ENCODE data around the gene B4GALT6.
"Not testable (repeated sequence)": the region's sequence is repeated elsewhere in the genome, so short reads cannot be mapped to it uniquely, and the experiment has no call there.

The B4GALT6 gene, protein sequence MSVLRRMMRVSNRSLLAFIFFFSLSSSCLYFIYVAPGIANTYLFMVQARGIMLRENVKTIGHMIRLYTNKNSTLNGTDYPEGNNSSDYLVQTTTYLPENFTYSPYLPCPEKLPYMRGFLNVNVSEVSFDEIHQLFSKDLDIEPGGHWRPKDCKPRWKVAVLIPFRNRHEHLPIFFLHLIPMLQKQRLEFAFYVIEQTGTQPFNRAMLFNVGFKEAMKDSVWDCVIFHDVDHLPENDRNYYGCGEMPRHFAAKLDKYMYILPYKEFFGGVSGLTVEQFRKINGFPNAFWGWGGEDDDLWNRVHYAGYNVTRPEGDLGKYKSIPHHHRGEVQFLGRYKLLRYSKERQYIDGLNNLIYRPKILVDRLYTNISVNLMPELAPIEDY

DNA sequence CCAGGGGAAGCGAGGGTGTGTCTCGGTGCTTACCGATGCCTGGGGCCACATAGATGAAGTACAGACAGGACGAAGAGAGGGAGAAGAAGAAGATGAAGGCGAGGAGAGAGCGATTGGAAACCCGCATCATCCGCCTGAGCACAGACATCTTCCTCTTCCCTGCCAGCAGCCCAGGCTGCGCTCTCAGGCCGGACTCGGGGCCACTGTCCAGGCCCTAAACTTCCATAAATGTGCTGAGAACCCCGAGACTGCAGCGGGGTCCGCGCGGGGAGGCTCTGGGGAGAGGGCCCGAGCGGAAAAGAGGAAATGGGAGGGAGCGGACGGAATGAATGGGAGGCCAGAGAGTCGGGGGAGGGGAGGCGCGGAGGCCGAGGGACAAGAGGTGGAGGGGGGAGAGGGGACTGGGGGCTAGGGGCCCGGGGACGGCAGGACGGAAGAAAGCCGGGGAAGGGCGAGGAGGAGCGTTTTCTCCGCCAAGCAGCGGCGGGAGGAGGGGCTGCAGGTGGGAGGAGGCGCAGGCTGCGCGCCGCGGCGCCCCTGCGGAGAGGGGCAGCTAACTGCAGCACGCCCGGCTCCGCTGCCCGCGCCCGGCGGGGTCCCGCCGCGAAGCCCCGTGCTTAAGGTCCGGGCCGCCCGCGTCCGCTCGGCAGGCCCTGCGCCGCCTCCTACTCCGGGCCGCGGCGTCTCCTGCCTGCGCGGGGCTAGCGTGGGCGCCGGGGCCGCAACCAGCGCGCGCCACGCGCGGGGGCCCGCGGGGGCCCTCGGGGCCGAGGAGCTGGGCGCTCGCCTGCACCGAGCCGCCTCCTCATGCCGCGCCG is at the start of gene B4GALT6:
B4GALT6 (minus strand) TSS at position 303 of the 818 bp plus-strand sequence; CDS start at position 148, 155 bp downstream.
- ChIA-PET CTCF (interaction anchor here (0.5 to 1.5 kb wide), 7 partner anchors 12 to 250 kb away, joined by 3 to 5 read pairs (median 3); no protein-coding TSS in a partner anchor), POLR2A (interaction anchor here (1.0 to 1.7 kb wide), 9 partner anchors 8 to 124 kb away, joined by 3 to 10 read pairs (median 3); no protein-coding TSS in a partner anchor)
- TF ChIP-seq, protein P1, sequence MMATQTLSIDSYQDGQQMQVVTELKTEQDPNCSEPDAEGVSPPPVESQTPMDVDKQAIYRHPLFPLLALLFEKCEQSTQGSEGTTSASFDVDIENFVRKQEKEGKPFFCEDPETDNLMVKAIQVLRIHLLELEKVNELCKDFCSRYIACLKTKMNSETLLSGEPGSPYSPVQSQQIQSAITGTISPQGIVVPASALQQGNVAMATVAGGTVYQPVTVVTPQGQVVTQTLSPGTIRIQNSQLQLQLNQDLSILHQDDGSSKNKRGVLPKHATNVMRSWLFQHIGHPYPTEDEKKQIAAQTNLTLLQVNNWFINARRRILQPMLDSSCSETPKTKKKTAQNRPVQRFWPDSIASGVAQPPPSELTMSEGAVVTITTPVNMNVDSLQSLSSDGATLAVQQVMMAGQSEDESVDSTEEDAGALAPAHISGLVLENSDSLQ (IDR thresholded peaks at IDR 0.05): no peak
- TF ChIP-seq SUZ12 (IDR thresholded peaks at IDR 0.05): no peak
- TF ChIP-seq FOXM1 (IDR thresholded peaks at IDR 0.05; ENCODE audit: borderline replicate concordance): peak; percentile 82
- TF ChIP-seq ARNT (IDR thresholded peaks at IDR 0.05): peak; percentile 59
- peak; percentile 39 for TF ChIP-seq L3MBTL2 (conservative IDR thresholded peaks at IDR 0.05)
- TF ChIP-seq TARDBP (IDR thresholded peaks at IDR 0.05): no peak
- DNase-seq (ENCODE audit: extremely low spot score): peak; percentile 86

DNA sequence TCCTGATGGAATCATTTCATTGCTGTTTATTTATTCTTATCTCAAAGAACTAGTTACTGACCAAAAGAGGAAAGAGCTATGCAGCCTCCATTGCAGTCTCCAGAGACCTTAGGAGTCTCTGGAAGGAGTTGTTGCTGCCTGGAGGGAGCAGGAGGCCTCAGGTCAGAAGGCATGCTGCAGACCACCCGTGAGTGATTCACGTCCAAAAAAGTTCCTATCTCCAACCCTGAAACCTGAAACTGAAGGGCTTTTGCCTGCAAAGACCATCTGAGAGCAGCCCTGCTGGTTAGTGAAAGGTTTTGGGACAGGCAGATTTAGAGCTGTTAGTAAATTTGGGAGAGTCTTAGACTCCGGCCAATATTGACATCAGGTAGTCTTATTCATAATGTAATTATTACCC is 47.2 kb upstream of the B4GALT6 start:
- CTCF ChIA-PET: interaction anchor here (2.4 kb wide), 1 partner anchor 9 kb away, joined by 11 read pairs; no protein-coding TSS in a partner anchor
- POLR2A ChIA-PET: no interaction called here
- TF ChIP-seq SP1 (IDR thresholded peaks at IDR 0.05) (no peak), ELF4 (IDR thresholded peaks at IDR 0.05) (no peak), L3MBTL2 (conservative IDR thresholded peaks at IDR 0.05) (no peak), ZNF384 (IDR thresholded peaks at IDR 0.05) (no peak)

DNA sequence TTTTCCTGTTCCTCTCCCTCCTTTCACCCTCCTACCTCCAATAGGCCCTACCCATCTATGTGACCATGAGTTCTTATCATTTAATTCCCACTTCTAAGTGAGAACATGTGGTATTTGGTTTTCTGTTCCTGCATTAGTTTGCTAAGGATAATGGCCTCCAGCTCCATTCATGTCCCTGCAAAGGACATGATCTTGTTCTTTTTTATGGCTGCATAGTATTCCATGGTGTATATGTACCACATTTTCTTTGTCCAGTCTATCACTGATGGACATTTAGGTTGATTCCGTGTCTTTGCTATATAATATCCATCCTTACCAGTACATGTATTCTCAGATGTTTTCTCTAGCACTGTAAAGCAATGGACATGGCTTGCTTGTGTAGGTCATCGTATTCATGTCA is 44.8 kb upstream of the B4GALT6 start:
- CTCF ChIA-PET; POLR2A ChIA-PET; DNase-seq (ENCODE audit: extremely low spot score): not testable (repeated sequence)

More for the DNA sequence above, 47.2 kb upstream of the B4GALT6 start:
- DNase-seq (ENCODE audit: extremely low spot score): no peak

DNA sequence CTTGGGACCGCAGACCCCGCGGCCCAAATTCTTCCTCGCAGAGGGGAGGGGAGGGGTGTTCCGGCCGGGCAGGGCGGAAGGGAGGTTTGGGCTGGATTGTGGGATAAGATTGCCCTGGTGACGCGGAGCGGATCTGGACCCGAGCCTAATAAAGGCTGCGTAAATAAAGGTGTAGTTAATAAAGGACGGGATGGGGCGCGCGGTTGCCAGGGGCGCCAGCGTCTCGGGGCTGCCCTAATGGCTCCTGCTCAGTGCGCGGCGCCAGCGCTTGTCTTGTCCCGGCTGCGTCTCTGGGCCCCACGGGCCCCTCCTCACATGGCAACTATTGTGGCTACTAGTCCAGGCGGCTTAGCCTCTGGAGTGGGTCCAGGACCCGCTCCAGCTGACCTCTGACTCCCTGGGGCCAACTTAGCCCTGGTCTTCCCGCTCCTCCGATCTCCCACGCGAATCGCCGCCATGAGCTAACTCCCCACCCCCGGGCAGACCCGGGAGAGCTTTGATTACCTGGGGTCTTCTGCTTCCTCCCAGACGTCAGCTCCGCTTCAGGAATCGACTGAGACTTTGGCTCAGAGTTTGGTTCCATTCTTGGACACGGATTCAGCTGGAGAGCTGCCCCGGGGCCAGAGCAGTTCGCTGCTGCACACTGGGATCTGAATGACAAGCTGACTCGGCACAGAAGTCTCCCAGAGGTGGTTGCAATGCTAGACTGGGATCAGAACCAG is 39.8 kb upstream of the B4GALT6 start:
- TF ChIP-seq ARNT (IDR thresholded peaks at IDR 0.05): no peak
- no peak for TF ChIP-seq HDGF (IDR thresholded peaks at IDR 0.05; ENCODE audit: borderline replicate concordance)
- TF ChIP-seq L3MBTL2 (conservative IDR thresholded peaks at IDR 0.05): no peak
- TF ChIP-seq LEF1 (IDR thresholded peaks at IDR 0.05; ENCODE audit: borderline replicate concordance): no peak
- TF ChIP-seq CTBP1 (IDR thresholded peaks at IDR 0.05; ENCODE audit: borderline replicate concordance): no peak
- no peak for TF ChIP-seq FOXA1 (IDR thresholded peaks at IDR 0.05)
- no peak for TF ChIP-seq NFRKB (IDR thresholded peaks at IDR 0.05)
- no peak for TF ChIP-seq FOXK2 (IDR thresholded peaks at IDR 0.05)
- TF ChIP-seq SUZ12 (IDR thresholded peaks at IDR 0.05): no peak
- TF ChIP-seq, protein P1 (IDR thresholded peaks at IDR 0.05): no peak
- TF ChIP-seq ELF4 (IDR thresholded peaks at IDR 0.05): no peak
- no peak for TF ChIP-seq TARDBP (IDR thresholded peaks at IDR 0.05)
- TF ChIP-seq SP1 (IDR thresholded peaks at IDR 0.05): no peak
- TF ChIP-seq FOXM1 (IDR thresholded peaks at IDR 0.05; ENCODE audit: borderline replicate concordance): no peak
- no peak for TF ChIP-seq ZNF384 (IDR thresholded peaks at IDR 0.05)
- TF ChIP-seq BHLHE40 (IDR thresholded peaks at IDR 0.05; ENCODE audit: borderline replicate concordance): no peak
- DNase-seq (ENCODE audit: extremely low spot score): no peak
- ChIA-PET CTCF (interaction anchor here (0.6 to 4.2 kb wide), 6 partner anchors 14 to 726 kb away, joined by 3 to 27 read pairs (median 4); no protein-coding TSS in a partner anchor), POLR2A (no interaction called here)

DNA sequence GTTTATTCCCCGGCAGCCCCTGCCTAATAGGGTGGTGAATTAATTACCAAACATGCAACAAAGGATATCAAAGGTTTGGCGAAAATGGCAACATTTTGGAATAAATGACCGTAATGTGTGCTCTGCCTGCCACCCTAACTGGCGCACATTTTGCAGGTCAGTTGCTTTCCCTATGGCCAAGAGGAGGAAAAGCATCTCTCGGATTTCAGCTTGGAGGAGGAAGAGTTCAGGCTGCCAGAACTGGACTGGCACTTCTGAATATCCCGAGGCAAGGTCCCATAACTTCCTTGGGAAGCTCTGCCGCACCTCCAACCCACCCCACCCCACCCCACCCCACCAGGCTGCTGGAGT is 39.2 kb upstream of the B4GALT6 start:
- CTCF ChIA-PET: interaction anchor here (1.1 to 4.2 kb wide), 5 partner anchors 14 to 168 kb away, joined by 3 to 27 read pairs (median 4); no protein-coding TSS in a partner anchor
- TF ChIP-seq FOXM1 (IDR thresholded peaks at IDR 0.05; ENCODE audit: borderline replicate concordance): no peak
- no peak for TF ChIP-seq FOXK2 (IDR thresholded peaks at IDR 0.05)
- TF ChIP-seq ELF4 (IDR thresholded peaks at IDR 0.05): no peak
- TF ChIP-seq, protein P1 (IDR thresholded peaks at IDR 0.05): no peak
- TF ChIP-seq NFRKB (IDR thresholded peaks at IDR 0.05): no peak
- TF ChIP-seq ARNT (IDR thresholded peaks at IDR 0.05): no peak
- no peak for TF ChIP-seq HDGF (IDR thresholded peaks at IDR 0.05; ENCODE audit: borderline replicate concordance)
- no peak for TF ChIP-seq SP1 (IDR thresholded peaks at IDR 0.05)
- no peak for TF ChIP-seq FOXA1 (IDR thresholded peaks at IDR 0.05)
- TF ChIP-seq LEF1 (IDR thresholded peaks at IDR 0.05; ENCODE audit: borderline replicate concordance): no peak
- no peak for DNase-seq (ENCODE audit: extremely low spot score)
- POLR2A ChIA-PET: interaction anchor here (1.3 kb wide), 1 partner anchor 219 kb away, joined by 3 read pairs; the partner anchor contains the start of gene TRAPPC8
